NB4 (cell line): ENCODE data around the gene PIK3C2G.

ENCODE experiments used
- DNase-seq: peaks from one replicate; pipeline ENCODE4 v3.0.0; 2010; ENCODE audit warnings: low read depth
- H3K4me3 ChIP-seq: one replicate; pipeline ENCODE4 v1.5.1; 2011; ENCODE audit warnings: mild to moderate bottlenecking, low read depth, low read length, moderate library complexity
- CTCF ChIP-seq: IDR thresholded peaks from one replicate; pipeline ENCODE4 v1.5.1; 2012; ENCODE audit warnings: low read depth, low read length
- MAX ChIP-seq: IDR thresholded peaks from 2 replicates; pipeline ENCODE4 v1.6.1; 2011; ENCODE audit warnings: low read depth, low read length
- MYC ChIP-seq: IDR thresholded peaks from 2 replicates; pipeline ENCODE4 v1.6.1; 2011; ENCODE audit warnings: low read depth, low read length
- POLR2A ChIP-seq: IDR thresholded peaks from 2 replicates; pipeline ENCODE4 v1.6.1; 2011; ENCODE audit warnings: mild to moderate bottlenecking; ENCODE audit not compliant: insufficient read length; ENCODE audit errors: extremely low read depth

PIK3C2G gene

GRCh38 chr12:18629445-18629844 is 368.1 kb downstream of the PIK3C2G start:
- TF ChIP-seq CTCF (no peak), MAX (no peak), POLR2A (no peak), MYC (no peak)
- no peak for DNase-seq
- no peak overlapping the region for H3K4me3 ChIP-seq

- no peak for DNase-seq
- H3K4me3 ChIP-seq: no peak overlapping the region
- TF ChIP-seq POLR2A (no peak), MYC (no peak), MAX (no peak), CTCF (no peak)
Measured at GRCh38 chr12:18629916-18630315, 368.6 kb downstream of the PIK3C2G start.

GRCh38 chr12:18631339-18631738 is 370.0 kb downstream of the PIK3C2G start:
- H3K4me3 ChIP-seq: no peak overlapping the region
- no peak for DNase-seq
- TF ChIP-seq MAX: no peak
- TF ChIP-seq MYC: no peak
- TF ChIP-seq CTCF: no peak
- no peak for TF ChIP-seq POLR2A

- TF ChIP-seq CTCF (no peak), POLR2A (no peak), MAX (no peak), MYC (no peak)
- no peak overlapping the region for H3K4me3 ChIP-seq
- no peak for DNase-seq
Measured at GRCh38 chr12:18632848-18633247, 371.5 kb downstream of the PIK3C2G start.

- no peak overlapping the region for H3K4me3 ChIP-seq
- TF ChIP-seq POLR2A (no peak), MAX (no peak), MYC (no peak), CTCF (no peak)
- no peak for DNase-seq
Measured at GRCh38 chr12:18634382-18634781, 373.1 kb downstream of the PIK3C2G start.

GRCh38 chr12:18640321-18640955 is 379.1 kb downstream of the PIK3C2G start:
- TF ChIP-seq MAX (no peak), MYC (no peak), CTCF (no peak), POLR2A (no peak)

More at GRCh38 chr12:18640321-18640955, 379.1 kb downstream of the PIK3C2G start:
- H3K4me3 ChIP-seq: no peak overlapping the region
- no peak for DNase-seq
